A673 (cell line): ENCODE results near the gene PRICKLE1.

ENCODE experiments used
- CTCF ChIP-seq: fragments of 300-800, 200-600 bp; sonication (generic); conservative IDR thresholded peaks from 2 replicates; pipeline ENCODE4 v1.5.1; 2017; ENCODE audit warnings: low read depth, mild to moderate bottlenecking, antibody characterized with exemption, low read length, moderate library complexity, mixed read lengths
- EZH2 ChIP-seq: fragments of 200-600 bp; sonication (generic); IDR thresholded peaks from 2 replicates; pipeline ENCODE4 v1.6.1; 2017; ENCODE audit warnings: borderline replicate concordance, low read depth, mild to moderate bottlenecking, mixed read lengths, antibody characterized with exemption, low read length; ENCODE audit not compliant: poor library complexity, severe bottlenecking

GRCh38 chr12:42625611-42626010 is 36.1 kb upstream of the PRICKLE1 start:
- no peak for TF ChIP-seq CTCF
- no peak for TF ChIP-seq EZH2
